Activated CD4-positive, alpha-beta T cell treated with anti-CD3 and anti-CD28 coated beads for 36 hours (primary cell): ENCODE data around the gene PRR19. TPM values are rescaled to one million over a fixed set of nuclear protein-coding genes. Genes with fewer than 3 reads are reported as not detected.

Experiments used
- ATAC-seq: fragments of 200-7000 bp; cut with Tn5 transposase; one replicate; pipeline ENCODE4 v1.10.0; 2021; ENCODE audit warnings: mild to moderate bottlenecking, moderate library complexity
- CTCF ChIA-PET: fragments of 350-600 bp; sonication (Branson Sonifier 250); formaldehyde crosslinking; loops from one replicate; lab custom pipeline; 2021; ENCODE audit warnings: antibody characterized with exemption; lab: Charles Lee
- POLR2A ChIA-PET: fragments of 350-600 bp; sonication (Branson Sonifier 250); formaldehyde crosslinking; loops from one replicate; lab custom pipeline; 2021; ENCODE audit warnings: antibody characterized with exemption, inconsistent platforms; lab: Charles Lee
- DNase-seq: peaks from one replicate; pipeline ENCODE4 v3.0.0-alpha.2; 2020
- H3K27ac Mint-ChIP-seq: one replicate; pipeline ENCODE4 v1.8.0; 2021; ENCODE audit warnings: mixed read lengths
- H3K27me3 Mint-ChIP-seq: one replicate; pipeline ENCODE4 v1.8.0; 2021; ENCODE audit warnings: mixed read lengths
- H3K36me3 Mint-ChIP-seq: one replicate; pipeline ENCODE4 v1.8.0; 2021; ENCODE audit warnings: low read depth, mixed read lengths
- H3K4me1 Mint-ChIP-seq: one replicate; pipeline ENCODE4 v1.8.0; 2021; ENCODE audit warnings: mixed read lengths
- H3K4me3 Mint-ChIP-seq: one replicate; pipeline ENCODE4 v1.8.0; 2021; ENCODE audit warnings: mild to moderate bottlenecking, moderate library complexity, mixed read lengths
- H3K9me3 Mint-ChIP-seq: one replicate; pipeline ENCODE4 v1.8.0; 2021; ENCODE audit warnings: low read depth, mixed read lengths
- intact Hi-C, 2 experiments: fragments of 100-400 bp; cut with DNase I in 1 of 2; cut with micrococcal nuclease in 1 of 2; formaldehyde crosslinking; loops; one replicate each; pipeline versions ENCODE4 v1.14.2 to v1.15.1; 2022 to 2024; cut with DNase I, micrococcal nuclease
- total RNA-seq, 2 experiments: library from RNA; stranded (reverse); gene quantifications; one replicate each; pipeline ENCODE4 v1.2.3, GENCODE V29; 2021

The PRR19 gene
- total RNA-seq, 2 experiments from 2014 or later = 0.63 to 1.0 TPM

GRCh38 chr19:42316223-42317211 lies 14.6 kb downstream of the PRR19 start:
- Mint-ChIP-seq H3K4me3 (no peak overlapping the region), H3K27me3 (peaks cover 25% of the 10 kb centered on the region), H3K4me1 (peaks cover 13% of the 10 kb centered on the region), H3K36me3 (no peaks in the 10 kb centered on the region), H3K27ac (no peak overlapping the region), H3K9me3 (no peaks in the 10 kb centered on the region)
- ChIA-PET POLR2A (interaction anchor here (0.5 to 0.6 kb wide), 2 partner anchors 14 to 243 kb away, joined by 3 to 7 read pairs; partner anchors contain the start of gene PAFAH1B3), CTCF (interaction anchor here (0.7 to 1.0 kb wide), 2 partner anchors 19 to 75 kb away, joined by 3 read pairs; no protein-coding TSS in a partner anchor)
- intact Hi-C loops = no loop called here
- no peak for DNase-seq
- ATAC-seq = no peak

GRCh38 chr19:42317535-42317934 lies 15.6 kb downstream of the PRR19 start:
- H3K36me3 Mint-ChIP-seq = no peaks in the 10 kb centered on the region
- H3K9me3 Mint-ChIP-seq = no peaks in the 10 kb centered on the region
- ChIA-PET CTCF (interaction anchor here (1.0 kb wide), 1 partner anchor 20 kb away, joined by 3 read pairs; no protein-coding TSS in a partner anchor), POLR2A (no interaction called here)
- no peak for ATAC-seq
- peaks cover 13% of the 10 kb centered on the region for H3K4me1 Mint-ChIP-seq
- intact Hi-C loops = no loop called here
- peaks cover 22% of the 10 kb centered on the region for H3K27me3 Mint-ChIP-seq
- H3K4me3 Mint-ChIP-seq = no peak overlapping the region
- no peak for DNase-seq
- no peak overlapping the region for H3K27ac Mint-ChIP-seq

GRCh38 chr19:42322305-42322704 lies 20.4 kb downstream of the PRR19 start:
- H3K27ac Mint-ChIP-seq = no peak overlapping the region
- DNase-seq = no peak
- no peak overlapping the region for H3K4me3 Mint-ChIP-seq
- CTCF ChIA-PET = interaction anchor here (0.6 to 1.1 kb wide), 2 partner anchors 74 to 189 kb away, joined by 3 to 5 read pairs; no protein-coding TSS in a partner anchor
- peaks cover 12% of the 10 kb centered on the region for H3K27me3 Mint-ChIP-seq
- ATAC-seq = no peak
- POLR2A ChIA-PET = interaction anchor here (0.6 kb wide), 1 partner anchor 463 kb away, joined by 3 read pairs; no protein-coding TSS in a partner anchor
- H3K36me3 Mint-ChIP-seq = no peaks in the 10 kb centered on the region
- no peaks in the 10 kb centered on the region for H3K9me3 Mint-ChIP-seq
- intact Hi-C loops = no loop called here
- H3K4me1 Mint-ChIP-seq = peaks cover 12% of the 10 kb centered on the region

- no peaks in the 10 kb centered on the region for H3K36me3 Mint-ChIP-seq
- intact Hi-C loops = no loop called here
Observed at GRCh38 chr19:42323473-42323851, 21.5 kb downstream of the PRR19 start.

GRCh38 chr19:42323852-42324654 lies 22.1 kb downstream of the PRR19 start:
- intact Hi-C loops = loop anchor here in 1 of 2 experiments (2.0 kb wide), 2 partner anchors 107 to 215 kb away; partner anchors contain the start of gene DEDD2
- peaks cover 12% of the 10 kb centered on the region for H3K27me3 Mint-ChIP-seq
- peaks cover 12% of the 10 kb centered on the region for H3K4me1 Mint-ChIP-seq
- no peaks in the 10 kb centered on the region for H3K36me3 Mint-ChIP-seq
- H3K27ac Mint-ChIP-seq = no peak overlapping the region
- H3K9me3 Mint-ChIP-seq = no peaks in the 10 kb centered on the region
- ChIA-PET POLR2A (interaction anchor here (0.7 to 0.8 kb wide), 2 partner anchors 13 to 344 kb away, joined by 3 read pairs; no protein-coding TSS in a partner anchor), CTCF (interaction anchor here (0.6 to 0.7 kb wide), 2 partner anchors 107 to 138 kb away, joined by 3 read pairs; no protein-coding TSS in a partner anchor)
- ATAC-seq = no peak
- peak; percentile 58 for DNase-seq
- peak overlapping the region; percentile 80 for H3K4me3 Mint-ChIP-seq

More at GRCh38 chr19:42323473-42323851, 21.5 kb downstream of the PRR19 start:
- Mint-ChIP-seq H3K27me3 (peaks cover 12% of the 10 kb centered on the region), H3K4me1 (peaks cover 12% of the 10 kb centered on the region), H3K27ac (no peak overlapping the region), H3K4me3 (no peak overlapping the region), H3K9me3 (no peaks in the 10 kb centered on the region)
- no peak for DNase-seq
- ATAC-seq = no peak
- POLR2A ChIA-PET = interaction anchor here (0.7 to 0.8 kb wide), 2 partner anchors 13 to 344 kb away, joined by 3 read pairs; no protein-coding TSS in a partner anchor
- CTCF ChIA-PET = interaction anchor here (0.7 to 1.1 kb wide), 2 partner anchors 137 to 190 kb away, joined by 3 to 5 read pairs; no protein-coding TSS in a partner anchor

- peaks cover 12% of the 10 kb centered on the region for H3K4me1 Mint-ChIP-seq
- peak overlapping the region; percentile 69 for H3K27ac Mint-ChIP-seq
- intact Hi-C loops = loop anchor here (1.0 to 2.0 kb wide), 17 partner anchors 22 to 927 kb away; partner anchors contain the start of genes ZNF526 (in 2 of the 2), BCKDHA (in 1 of the 2), DEDD2 (in 1 of the 2) and EXOSC5 (in 1 of the 2)
- CTCF ChIA-PET = no interaction called here
- no peaks in the 10 kb centered on the region for H3K36me3 Mint-ChIP-seq
- POLR2A ChIA-PET = no interaction called here
- no peak for DNase-seq
- H3K9me3 Mint-ChIP-seq = no peaks in the 10 kb centered on the region
- H3K27me3 Mint-ChIP-seq = peaks cover 12% of the 10 kb centered on the region
- ATAC-seq = no peak
- peak overlapping the region; percentile 80 for H3K4me3 Mint-ChIP-seq
Observed at GRCh38 chr19:42324655-42325307, 22.8 kb downstream of the PRR19 start.

GRCh38 chr19:42325308-42325895 lies 23.5 kb downstream of the PRR19 start, which contains the start of gene MEGF8:
TSS of gene MEGF8 (plus strand) at chr19:42325635. CDS start at chr19:42326244, 609 bp downstream.
- H3K4me3 Mint-ChIP-seq = peak within 1 kb of the TSS; percentile 80
- peak within 1 kb of the TSS; percentile 69 for H3K27ac Mint-ChIP-seq
- intact Hi-C loops = loop anchor here (1.0 to 2.0 kb wide), 17 partner anchors 23 to 928 kb away; partner anchors contain the start of genes ZNF526 (in 2 of the 2), BCKDHA (in 1 of the 2), DEDD2 (in 1 of the 2) and EXOSC5 (in 1 of the 2)
- peak; percentile 98 for ATAC-seq
- ChIA-PET POLR2A (no interaction called here), CTCF (no interaction called here)
- H3K36me3 Mint-ChIP-seq = no peaks in the 10 kb centered on the region
- peaks cover 12% of the 10 kb centered on the region for H3K27me3 Mint-ChIP-seq
- no peaks in the 10 kb centered on the region for H3K9me3 Mint-ChIP-seq
- peak; percentile 99 for DNase-seq
- H3K4me1 Mint-ChIP-seq = peaks cover 12% of the 10 kb centered on the region

- DNase-seq (peak; percentile 53), ATAC-seq (peak; percentile 6)
- H3K4me1 Mint-ChIP-seq = peaks cover 12% of the 10 kb centered on the region
- no peaks in the 10 kb centered on the region for H3K9me3 Mint-ChIP-seq
- H3K27me3 Mint-ChIP-seq = peaks cover 12% of the 10 kb centered on the region
- ChIA-PET POLR2A (no interaction called here), CTCF (no interaction called here)
- H3K27ac Mint-ChIP-seq = peak overlapping the region; percentile 67
- H3K4me3 Mint-ChIP-seq = peak overlapping the region; percentile 80
- no peaks in the 10 kb centered on the region for H3K36me3 Mint-ChIP-seq
- intact Hi-C loops = loop anchor here (1.0 to 2.0 kb wide), 17 partner anchors 24 to 929 kb away; partner anchors contain the start of genes ZNF526 (in 2 of the 2), BCKDHA (in 1 of the 2), DEDD2 (in 1 of the 2) and EXOSC5 (in 1 of the 2)
Observed at GRCh38 chr19:42325896-42326771, 24.2 kb downstream of the PRR19 start.

- peaks cover 12% of the 10 kb centered on the region for H3K27me3 Mint-ChIP-seq
- ATAC-seq (no peak), DNase-seq (no peak)
- peak overlapping the region; percentile 80 for H3K4me3 Mint-ChIP-seq
- ChIA-PET POLR2A (no interaction called here), CTCF (no interaction called here)
- no peaks in the 10 kb centered on the region for H3K36me3 Mint-ChIP-seq
- no peaks in the 10 kb centered on the region for H3K9me3 Mint-ChIP-seq
- no peak overlapping the region for H3K27ac Mint-ChIP-seq
- H3K4me1 Mint-ChIP-seq = peaks cover 12% of the 10 kb centered on the region
- intact Hi-C loops = no loop called here
Observed at GRCh38 chr19:42326969-42327368, 25.0 kb downstream of the PRR19 start.
